Measurements from ENCODE around the gene CDC42EP5.
"Not testable (repeated sequence)": the region's sequence is repeated elsewhere in the genome, so short reads cannot be mapped to it uniquely, and the experiment has no call there.

Gene CDC42EP5

DNA sequence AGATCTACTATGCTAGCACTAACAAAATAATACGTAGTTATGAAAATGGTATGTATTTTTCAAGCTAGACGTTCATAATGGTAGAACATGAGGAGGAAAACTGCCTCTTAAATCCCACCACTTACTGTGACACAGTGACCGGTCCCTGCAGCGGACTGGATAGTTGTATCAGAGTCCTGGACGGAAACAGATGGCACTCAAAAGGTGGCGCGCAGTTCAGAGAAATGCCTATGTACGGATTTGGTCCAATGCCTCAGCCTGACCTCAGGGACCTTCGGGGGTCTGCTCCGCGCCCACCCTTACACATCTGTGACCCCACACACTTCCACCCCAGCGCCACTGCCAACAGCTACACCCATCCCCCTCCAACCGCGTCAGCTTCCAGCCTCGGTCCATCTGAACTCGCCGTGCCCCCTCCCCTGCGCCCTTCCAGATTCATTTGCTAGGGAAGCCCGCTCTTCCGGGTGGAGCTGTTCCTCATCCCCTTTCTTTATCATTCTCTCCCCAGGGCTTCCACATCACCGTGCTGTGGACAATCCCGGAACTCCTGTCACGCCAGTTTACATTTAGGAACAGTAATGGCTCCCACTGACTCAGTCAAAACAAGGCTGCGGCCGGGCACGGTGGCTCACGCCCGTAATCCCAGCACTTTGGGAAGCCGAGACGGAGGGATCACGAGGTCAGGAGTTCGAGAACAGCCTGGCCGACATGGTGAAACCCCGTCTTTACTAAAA, 24.9 kb downstream of the CDC42EP5 start:
- DNase-seq (ENCODE audit: low read depth in 2 of 2) = no peak

DNA sequence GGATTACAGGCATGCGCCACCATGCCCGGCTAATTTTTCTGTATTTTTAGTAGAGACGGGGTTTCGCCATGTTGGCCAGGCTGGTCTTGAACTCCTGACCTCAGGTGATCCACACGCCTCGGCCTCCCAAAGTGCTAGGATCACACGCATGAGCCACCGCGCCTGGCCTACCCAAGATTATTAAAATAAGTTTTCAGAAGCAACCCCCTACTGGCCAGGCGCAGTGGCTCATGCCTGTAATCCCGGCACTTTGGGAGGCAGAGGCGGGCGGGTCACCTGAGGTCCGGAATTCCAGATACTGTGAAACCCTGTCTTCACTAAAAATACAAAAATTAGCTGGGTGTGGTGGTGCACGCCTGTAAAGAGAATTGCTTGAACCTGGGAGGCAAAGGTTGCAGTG, 26.7 kb downstream of the CDC42EP5 start:
- DNase-seq (ENCODE audit: low read depth in 2 of 2) = not testable (repeated sequence)

DNA sequence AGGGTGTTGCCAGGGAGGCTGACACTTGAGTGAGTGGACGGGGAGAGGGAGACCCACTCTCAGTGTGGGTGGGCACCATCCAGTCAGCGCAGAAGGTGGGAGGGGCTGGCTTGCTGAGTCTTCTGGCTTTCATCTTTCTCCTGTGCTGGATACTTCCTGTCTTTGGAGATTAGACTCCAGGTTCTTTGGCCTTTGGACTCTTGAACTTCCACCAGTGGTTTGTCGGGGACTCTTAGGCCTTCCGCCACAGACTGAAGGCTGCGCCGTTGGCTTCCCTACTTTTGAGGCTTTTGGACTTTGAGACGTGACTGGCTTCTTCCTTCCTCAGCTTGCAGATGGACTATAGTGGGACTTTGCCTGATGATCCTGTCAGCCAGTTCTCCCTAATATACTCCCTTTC, 28.4 kb downstream of the CDC42EP5 start:
- DNase-seq (ENCODE audit: low read depth in 2 of 2) = no peak

DNA sequence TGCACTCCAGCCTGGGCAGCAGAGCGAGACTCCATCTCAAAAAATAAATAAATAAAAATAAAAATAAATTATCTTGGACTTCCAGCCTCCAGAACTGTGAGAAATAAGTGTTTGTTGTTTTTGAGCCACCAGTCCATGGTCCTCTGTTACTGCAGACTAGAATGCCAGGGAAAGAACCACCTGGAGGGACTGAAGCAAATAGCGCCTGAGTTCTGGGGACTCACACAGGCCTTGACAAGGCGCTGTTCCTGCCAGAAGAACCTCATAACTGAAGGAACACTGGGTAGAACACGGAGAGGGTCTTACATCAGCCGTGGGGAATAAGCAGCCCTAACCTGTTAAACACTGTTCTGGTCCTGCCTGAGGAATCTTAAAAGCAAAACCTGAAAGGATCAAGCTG, 32.5 kb downstream of the CDC42EP5 start:
- no peak for DNase-seq (ENCODE audit: low read depth in 2 of 2)

DNA sequence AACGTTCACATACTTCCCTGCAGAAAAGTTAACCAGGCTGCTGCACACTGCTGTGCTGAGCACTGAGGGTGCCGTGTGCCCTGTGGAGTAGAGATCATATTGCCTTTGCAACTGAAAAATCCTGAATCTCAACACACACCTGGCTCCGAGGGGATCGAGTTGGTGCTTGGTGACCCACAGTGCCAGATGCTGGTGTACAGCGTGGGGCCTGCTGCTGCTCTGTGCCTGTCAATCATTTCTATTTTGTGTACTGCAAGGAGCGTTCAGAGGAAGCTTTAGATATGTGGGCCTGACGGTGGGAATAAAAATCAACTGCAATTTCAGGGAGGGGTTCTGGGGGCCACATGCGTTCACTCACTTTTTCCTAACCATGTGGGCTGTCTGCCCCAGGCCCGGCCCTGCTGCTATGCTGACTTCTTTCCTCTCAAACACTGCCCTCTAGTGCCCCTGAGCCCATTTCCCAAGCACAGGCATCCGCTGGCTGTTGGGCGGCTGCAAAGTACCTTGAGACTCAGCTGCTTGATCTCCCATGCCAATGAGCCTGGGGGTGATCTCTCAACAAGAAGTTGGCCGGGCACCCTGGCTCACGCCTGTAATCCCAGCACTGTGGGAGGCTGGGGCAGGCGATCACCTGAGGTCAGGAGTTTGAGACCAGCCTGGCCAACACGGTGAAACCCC, 33.8 kb downstream of the CDC42EP5 start:
- DNase-seq (ENCODE audit: low read depth in 2 of 2) = no peak

DNA sequence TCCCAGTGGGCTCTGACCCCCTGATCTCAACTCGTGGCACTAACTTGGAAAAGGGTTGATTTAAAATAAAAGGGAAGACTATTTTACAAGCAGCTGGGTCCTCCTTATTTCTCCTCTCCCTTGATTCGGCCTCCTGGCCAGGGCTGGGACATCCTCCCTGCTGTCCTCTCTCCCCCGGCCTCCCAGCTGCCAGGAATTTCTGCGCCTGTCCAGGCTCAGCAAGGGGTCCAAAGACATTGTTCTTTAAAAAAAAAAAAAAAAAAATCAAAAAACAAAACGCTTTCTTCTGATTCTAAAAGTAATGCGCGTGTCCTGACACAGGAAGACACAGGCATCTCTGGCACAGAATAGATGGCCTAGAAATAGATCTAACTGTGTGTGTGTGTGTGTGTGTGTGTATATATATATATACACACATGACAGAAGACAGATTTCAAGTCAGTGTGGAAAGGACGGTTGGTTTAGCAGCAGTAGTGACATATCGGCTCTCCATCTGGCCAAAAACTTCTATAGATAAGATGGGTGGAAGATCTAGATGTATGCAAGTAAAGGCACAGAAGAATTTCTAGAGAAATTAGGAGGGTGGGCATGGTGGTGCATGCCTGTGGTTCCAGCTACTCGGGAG, 36.4 kb downstream of the CDC42EP5 start:
- no peak for DNase-seq (ENCODE audit: low read depth in 2 of 2)

DNA sequence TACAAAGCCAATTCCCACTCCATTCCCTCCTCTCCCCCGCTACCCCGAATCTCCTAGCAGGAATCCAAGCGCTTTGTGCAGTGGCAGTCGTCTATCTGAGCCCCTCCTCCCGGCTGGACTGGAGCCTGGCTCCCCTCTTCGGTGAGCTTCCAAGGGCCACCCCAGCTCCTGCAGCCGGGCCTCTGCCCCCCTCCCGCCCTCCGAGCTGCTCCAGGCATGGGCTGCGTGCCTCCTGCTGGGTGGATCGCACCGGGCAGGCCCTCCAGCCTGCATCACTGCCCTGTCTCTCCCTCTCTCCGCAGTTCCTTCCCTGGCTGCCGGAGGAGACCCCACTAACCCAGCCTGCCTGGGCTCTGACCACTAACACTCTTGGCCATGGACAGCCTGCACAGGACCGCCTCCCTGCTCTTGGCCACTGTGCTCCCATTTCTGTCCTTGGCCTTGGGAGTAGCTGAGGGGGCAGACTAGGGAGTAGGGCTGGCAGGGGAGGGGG, 37.0 kb downstream of the CDC42EP5 start:
- DNase-seq (ENCODE audit: low read depth in 2 of 2) = no peak

DNA sequence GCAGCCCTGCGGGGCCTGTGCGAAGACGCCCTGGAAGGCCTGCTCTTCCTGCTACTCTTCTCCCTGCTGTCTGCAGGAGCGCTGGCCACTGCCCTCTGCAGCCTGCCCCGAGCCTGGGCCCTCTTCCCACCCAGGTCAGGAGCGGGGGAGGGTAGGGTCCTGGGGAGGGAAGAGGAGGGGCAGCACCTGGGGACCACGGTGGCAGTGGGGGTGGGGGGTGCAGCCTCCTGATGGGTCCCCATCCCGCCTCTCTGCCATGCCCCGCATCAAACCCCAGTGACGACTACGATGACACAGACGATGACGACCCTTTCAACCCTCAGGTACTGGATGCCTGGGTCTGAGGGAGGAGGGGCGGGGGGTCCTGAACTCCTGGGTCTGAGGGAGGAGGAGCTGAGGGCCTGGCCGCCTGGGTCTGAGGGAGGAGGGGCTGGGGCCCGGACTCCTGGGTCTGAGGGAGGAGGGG, 37.5 kb downstream of the CDC42EP5 start:
- DNase-seq (ENCODE audit: low read depth in 2 of 2) = no peak

DNA sequence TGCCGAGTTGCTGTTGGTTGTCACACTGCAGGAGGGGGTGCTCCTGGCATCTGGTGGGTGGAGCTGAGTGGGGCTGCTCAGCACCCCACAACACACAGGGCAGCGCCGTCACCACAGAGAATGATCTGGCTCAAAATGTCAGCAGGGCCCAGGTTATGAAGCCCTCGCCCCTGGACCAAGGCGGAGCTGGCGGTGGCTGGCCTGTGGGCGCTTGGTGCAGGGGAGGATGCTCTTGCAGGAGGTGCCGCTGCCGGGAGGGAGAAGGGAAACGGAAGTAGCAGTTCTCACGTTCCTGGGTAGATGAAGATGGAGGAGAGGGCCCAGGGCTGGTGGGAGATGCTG, 38.3 kb downstream of the CDC42EP5 start:
- DNase-seq (ENCODE audit: low read depth in 2 of 2) = no peak

DNA sequence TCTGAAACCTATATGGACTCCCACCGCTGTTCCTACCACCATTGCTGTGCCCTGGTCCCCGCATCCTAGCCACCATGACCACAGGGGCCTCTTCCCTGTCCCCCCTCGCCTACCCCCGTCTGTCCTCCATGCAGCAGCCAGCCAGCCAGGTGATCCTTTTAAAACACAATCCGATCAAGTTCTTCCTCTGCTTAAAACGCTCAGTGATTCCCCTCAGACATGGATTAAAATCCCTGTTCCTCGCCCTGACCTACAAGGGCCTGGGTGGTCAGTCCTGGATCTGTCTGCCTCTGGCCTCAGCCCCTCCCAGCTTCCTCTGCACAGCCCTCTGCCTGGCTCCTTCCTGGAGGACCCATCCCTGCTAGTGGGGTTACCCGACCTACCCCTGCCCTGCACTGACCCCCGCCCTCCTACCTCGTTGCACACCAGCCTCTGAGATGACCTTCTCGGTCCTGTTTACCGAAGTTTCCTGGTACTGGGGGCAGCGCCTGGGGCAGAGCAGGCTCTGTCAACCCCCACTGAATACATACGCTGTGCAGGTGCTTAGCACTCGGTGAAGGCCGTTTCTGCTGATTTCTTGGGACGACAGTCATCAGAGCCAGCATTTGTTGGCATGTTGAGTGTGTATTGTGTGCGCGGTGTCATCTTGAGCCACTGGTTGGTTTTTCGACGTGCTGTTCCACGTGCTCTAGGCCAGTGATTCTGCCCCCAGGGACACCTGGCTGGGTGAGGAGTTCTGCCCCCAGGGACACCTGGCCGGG, 38.8 kb downstream of the CDC42EP5 start:
- DNase-seq (ENCODE audit: low read depth in 2 of 2) = no peak

DNA sequence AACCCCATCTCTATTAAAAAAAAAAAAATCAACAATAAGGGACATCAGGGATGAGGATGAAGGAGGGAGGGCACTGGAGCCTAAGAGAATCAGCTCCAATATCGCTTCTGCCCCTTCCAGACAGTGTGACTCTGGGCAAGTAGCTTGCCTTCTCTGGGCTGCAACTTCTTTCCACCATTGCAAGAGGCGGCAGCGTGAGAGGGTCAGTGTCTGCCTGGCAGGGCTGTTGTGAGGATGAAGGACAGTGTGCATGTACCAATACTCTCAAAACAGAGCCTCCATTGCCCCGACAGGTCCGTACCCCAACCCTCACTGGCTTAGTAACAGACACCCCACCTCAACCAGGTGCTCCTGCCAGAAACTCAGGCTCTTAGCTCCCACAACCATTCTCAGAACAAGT, 39.4 kb downstream of the CDC42EP5 start:
- no peak for DNase-seq (ENCODE audit: low read depth in 2 of 2)

DNA sequence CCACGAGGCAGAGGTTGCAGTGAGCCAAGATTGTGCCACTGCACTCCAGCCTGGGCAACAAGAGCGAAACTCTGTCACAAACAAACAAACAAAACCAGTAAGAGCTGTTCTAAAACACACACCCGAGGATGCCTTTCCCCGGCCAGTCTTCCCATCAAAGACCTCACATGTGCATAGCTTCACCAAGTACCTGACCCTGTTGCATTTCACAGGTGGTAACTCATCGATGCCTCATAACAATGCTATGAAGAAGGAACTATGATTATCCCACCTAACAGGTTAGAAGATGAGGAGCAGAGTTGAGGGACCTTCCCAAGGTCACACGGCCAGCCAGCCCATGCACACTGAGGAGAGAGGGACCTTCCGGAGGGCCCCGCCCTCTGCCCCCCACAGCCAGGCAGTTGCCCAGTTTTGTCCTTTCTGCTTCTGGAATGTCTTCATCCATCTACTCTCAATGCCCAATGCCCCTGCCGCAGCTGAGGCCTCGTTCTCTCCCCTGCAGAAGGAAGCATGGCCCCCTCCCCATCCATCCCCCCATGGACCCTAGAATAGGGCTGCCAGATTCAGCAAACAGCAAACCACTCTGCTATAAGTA, 40.9 kb downstream of the CDC42EP5 start:
- no peak for DNase-seq (ENCODE audit: low read depth in 2 of 2)

DNA sequence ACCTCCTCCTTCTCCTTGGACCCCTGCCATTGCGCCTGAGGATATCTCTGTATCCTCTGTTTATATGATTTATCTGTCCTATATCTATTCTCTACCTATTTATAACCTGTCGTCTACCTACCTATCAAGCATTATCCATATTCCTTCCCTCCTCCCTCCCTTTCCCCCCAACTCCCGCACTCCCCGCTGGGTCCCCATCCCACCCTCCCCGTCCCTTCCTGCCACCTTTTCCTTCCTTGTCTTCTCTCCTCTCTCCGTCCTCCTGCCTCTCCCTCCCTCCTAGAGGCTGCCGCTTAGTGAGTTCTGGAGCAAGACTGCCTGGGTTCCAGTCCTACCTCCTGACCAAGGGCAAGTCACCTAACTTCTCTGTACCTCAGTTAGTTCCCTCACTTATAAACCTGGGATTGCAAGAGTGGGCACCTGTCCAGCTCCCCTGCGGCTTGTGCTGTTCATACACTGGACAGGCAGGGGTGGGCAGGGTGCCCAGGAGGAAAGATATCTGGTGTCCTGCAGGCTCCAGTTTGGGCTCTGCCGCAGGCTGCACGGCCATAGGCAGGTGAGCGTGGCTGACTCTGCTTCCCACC, 41.7 kb downstream of the CDC42EP5 start:
- DNase-seq (ENCODE audit: low read depth in 2 of 2) = no peak

DNA sequence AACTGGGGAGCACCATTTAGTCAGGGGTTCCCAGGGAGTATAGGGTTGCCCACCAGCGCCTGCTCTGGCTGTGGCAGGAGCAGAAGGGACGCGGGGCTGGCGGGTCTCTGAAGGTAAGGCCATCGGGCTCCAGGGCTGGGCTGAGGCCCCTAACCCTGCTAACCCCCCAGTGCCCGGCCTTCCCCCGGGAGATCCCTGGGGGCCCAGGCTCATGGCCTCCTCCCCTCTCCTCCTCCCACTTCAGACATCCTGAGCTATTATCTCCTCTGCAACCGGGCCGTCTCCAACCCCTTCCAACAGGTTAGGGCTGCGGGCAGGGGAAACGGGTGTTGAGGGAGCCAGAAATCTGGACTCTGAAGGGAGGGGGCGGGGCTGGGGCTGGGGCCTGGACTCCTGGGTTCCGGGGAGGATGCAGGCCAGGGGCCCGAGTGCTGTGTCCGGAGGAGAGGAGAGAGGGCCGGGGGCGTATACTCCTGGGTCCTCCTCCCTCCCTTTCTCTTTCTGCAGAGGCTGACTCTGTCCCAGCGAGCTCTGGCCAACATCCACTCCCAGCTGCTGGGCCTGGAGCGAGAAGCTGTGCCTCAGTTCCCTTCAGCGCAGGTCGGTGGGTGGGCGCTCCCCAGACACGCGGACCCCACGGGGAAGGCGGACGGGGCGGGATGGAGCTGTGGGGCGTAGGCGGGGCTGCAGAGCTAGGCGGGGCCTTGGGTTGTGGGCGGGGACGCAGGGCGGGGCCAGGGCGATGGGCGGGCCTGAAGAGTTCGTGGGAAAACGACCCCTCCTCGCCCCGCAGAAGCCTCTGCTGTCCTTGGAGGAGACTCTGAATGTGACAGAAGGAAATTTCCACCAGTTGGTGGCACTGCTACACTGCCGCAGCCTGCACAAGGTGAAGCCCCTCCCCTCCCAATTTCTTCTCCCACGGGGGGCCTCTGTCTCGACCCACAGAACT, 42.5 kb downstream of the CDC42EP5 start:
- DNase-seq (ENCODE audit: low read depth in 2 of 2) = no peak

DNA sequence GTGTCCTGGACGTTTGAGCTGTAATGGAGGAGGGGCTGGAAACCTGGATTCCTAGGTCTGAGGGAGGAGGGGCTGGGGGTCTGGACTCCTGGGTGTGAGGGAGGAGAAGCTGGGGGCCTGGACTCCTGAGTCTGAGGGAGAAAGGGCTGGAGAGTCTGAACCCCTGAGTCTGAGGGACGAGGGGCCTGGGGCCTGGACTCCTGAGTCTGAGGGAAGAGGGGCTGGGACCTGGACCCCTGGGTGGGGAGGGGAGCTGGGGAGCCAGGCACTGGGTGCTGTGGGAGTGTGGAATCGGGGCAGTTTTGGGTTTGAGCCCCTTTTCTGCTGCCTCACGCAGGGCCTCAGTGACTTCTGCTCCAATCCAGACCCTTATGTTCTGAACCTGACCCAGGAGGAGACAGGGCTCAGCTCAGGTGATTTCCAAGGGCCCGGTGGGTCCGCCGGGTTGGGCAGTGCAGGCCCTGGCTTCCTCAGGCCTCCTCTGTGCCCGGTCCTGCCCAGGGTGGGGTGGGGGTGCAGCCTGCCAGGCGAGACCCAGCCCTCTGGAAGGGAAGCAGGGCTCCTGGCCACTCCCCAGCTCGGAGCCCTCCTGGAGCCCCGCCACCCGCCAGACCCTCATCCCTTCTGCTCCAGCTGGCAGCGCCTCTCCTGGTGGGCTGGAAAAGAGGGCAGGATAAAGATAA, 43.4 kb downstream of the CDC42EP5 start:
- DNase-seq (ENCODE audit: low read depth in 2 of 2) = no peak

DNA sequence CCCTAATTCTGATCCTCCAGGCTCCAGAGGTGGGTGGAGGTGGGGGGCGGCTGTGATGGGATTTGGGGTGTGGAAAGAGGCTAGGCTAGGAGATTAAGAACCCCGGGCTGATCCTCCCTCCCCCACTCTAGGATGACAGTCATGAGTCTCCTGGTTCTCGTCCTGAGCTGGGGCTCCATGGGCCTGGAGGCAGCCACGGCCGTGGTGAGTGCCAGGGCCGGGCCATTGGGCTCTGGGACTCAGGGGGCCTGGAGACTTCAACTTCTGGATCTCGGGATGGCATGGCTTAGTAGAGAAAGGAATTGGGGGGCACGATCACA, 44.0 kb downstream of the CDC42EP5 start:
- no peak for DNase-seq (ENCODE audit: low read depth in 2 of 2)

DNA sequence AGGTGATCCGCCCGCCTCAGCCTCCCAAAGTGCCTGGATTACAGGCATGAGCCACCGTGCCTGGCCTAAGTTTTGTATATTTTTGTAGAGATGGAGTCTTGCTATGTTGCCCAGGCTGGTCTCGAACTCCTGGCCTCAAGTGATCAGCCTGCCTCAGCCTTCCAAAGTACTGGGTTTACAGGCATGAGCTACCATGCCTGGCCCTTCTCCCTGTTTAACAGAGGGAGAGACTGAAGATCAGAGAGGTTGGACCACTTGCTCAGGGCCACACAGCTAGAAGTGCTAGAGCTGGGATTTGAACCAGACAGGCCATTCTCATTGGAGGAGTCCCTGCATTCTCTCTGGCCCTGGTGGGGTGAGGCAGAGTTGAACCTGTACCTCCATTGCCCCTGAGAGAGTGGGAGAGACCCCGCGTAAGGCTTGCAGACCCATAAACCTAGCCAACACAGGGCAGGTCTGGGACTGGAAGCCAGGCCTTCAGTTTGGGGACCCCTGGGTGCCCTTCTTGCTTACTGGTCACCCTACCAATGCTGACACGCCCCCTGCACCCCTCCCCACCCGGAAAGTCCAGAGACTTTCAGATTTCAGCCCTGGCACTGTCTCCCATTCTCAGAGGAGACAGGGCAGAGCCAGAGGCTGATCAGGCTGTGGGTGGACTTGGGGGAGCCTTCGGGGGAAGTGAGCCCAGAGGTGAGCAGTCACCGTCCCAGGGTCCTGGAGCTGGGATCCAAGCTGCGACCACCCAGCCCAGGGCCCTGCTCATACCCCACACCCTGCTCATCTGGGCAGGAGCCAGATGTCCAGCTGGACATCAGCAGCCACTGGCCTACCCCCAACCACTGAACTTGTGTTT, 44.5 kb downstream of the CDC42EP5 start:
- no peak for DNase-seq (ENCODE audit: low read depth in 2 of 2)

DNA sequence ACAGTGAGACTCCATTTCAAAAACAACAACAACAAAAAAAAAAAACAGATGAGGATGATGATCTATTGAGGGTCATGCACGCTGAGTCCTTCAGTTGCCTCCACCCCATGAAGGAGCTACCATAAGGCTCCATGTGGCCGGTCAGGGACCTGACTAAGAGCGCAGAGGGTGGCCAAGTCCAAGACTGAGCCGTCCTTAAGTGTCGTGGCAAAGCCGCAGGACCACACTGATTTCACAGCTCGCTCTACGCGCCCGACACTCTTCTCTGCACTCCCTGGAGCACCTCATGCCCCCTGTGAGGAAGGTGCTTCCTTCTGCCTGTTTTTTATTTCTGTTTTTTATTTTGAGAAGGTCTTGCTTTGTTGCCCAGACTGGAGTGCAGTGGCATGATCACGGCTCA, 45.5 kb downstream of the CDC42EP5 start:
- no peak for DNase-seq (ENCODE audit: low read depth in 2 of 2)
